ENCODE data around the gene THSD4.

Gene THSD4

DNA sequence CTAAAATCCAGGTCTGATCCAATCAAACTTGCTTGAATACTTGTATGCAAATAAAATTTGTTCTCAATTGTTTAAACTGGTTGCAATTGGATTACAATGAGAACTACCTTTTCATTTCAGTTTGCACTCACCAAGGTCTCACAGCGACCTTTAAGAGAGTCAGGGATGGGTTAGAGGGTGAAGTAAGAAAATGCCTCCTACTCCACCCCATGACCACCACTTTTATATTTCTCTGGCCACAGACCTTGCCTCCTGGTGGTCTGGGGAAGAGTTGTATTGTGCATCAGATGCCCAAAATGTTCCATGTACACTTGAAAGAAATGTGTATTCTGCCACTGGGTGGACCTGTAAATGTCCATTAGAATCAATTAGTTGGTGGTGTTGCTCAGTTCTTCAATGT, 16.4 kb upstream of the THSD4 start:
- DNase-seq (ENCODE audit: low spot score) = no peak

DNA sequence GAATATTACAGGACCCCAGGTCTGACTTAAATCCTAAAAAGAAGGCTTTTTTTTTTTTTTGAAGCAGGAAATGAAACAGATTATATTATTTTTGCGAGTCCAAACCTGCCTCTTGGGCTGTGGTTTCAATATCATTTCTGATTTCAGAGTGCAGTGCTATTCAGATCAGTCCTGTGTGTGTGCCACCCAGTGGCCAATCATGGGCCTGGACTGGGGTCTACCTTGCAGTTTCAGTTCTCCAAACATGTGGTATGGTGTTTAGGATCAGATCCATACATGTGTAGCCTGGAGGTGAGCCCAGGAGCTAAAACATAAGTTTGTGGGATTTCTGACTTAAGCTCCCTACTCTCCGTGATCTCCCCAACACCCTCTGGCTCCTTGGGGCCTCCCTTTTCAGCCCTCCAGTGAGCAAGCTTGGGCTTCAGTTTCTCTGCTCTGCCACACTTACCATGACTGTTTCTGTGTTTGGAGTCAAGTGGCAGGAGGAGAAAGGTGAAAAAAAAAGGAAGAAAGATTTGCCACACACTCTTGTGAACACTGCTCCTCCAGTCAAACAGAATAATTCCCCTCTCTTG, 12.1 kb upstream of the THSD4 start:
- DNase-seq (ENCODE audit: low spot score) = peak; percentile 38

GRCh38 chr15:71104636-71105035, 10.6 kb upstream of the THSD4 start:
- DNase-seq (ENCODE audit: low spot score) = no peak

DNA sequence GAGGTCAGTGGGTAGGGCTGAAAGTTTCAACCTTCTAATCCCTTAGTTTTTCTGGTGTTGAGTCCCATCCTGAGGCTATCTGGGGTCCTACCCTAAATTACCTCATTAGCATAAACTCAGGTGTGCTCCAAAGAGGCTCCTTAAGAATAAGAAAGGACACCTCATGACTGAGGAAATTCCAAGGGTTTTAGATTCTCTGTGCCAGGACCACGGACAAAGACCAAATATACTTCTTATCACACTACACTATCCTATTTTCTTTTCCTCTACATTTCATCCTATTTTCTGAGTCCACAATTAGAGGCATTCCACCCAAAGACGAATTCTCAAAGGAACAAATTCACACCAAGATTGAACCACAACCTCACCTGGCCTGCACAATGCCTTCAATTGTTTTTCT, 9.8 kb upstream of the THSD4 start:
- DNase-seq (ENCODE audit: low spot score) = no peak

DNA sequence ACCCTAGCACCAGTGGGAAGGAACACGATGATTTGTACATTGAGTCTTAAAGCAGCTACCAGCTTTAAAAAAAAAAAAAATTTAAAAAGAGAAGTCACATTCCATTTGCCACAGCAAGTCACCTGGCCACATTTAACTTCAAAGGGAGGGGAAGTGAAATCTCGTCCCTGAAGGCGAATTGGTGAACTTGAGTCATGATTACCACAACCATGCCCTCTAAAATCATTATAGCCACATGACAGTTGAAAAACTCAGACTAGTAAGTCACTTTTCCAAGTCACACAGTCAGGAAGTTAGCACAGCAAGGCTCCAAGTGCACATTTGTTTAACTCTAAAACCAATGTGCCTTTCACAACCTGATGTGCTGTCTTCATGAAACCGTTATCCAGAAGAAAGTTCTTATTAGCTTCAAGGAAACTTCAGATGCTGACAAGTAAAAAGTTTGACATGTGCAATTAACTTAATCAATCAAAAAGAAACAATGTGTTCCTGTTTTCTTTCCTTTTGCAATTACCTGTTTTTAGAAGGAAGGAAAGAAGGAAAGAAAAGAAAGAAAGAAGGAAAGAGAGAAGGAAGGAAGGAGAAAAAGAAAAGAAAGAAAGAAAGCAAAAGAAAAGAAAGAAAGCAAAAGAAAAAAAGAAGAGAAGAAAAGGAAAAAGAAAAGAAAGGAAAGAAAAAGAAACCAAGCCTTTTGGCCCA, 8.3 kb upstream of the THSD4 start:
- DNase-seq (ENCODE audit: low spot score) = no peak

DNA sequence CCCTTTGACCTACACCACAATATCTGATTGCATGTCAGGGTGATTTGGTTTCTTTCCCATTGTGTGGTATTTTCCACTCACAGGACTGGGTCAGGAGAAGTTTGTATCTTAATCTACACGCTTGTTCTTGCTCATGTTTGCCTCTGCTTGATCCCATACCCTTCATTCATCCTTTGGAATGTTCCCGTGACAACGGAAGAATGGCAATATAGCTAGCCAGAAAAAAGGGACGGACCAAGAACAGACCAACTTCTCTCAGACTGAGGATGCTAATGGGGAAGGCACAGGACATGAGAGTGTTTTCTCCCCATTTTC, 7.8 kb upstream of the THSD4 start:
- DNase-seq (ENCODE audit: low spot score) = peak; percentile 12

DNA sequence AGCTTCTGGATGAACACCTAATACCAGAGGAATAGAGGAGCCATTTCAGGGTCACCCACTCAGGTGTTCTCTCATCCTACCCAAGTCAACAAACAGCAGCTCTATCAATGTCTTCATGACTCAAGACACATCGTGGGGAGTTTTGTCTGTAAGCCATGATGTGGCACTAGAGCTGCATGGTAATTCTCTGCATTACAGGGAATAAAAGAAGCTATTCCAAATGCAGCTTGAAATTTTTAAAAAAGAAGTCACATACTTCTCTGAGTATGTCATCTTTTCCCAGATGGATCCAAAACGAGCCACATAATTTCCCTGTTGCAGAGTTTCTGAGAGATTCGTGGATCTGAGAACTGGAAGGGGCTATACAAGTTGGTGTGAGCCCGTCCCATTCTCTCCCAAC, 6.1 kb upstream of the THSD4 start:
- peak; percentile 17 for DNase-seq (ENCODE audit: low spot score)

GRCh38 chr15:71109905-71110304, 5.4 kb upstream of the THSD4 start:
- DNase-seq (ENCODE audit: low spot score) = peak; percentile 14

DNA sequence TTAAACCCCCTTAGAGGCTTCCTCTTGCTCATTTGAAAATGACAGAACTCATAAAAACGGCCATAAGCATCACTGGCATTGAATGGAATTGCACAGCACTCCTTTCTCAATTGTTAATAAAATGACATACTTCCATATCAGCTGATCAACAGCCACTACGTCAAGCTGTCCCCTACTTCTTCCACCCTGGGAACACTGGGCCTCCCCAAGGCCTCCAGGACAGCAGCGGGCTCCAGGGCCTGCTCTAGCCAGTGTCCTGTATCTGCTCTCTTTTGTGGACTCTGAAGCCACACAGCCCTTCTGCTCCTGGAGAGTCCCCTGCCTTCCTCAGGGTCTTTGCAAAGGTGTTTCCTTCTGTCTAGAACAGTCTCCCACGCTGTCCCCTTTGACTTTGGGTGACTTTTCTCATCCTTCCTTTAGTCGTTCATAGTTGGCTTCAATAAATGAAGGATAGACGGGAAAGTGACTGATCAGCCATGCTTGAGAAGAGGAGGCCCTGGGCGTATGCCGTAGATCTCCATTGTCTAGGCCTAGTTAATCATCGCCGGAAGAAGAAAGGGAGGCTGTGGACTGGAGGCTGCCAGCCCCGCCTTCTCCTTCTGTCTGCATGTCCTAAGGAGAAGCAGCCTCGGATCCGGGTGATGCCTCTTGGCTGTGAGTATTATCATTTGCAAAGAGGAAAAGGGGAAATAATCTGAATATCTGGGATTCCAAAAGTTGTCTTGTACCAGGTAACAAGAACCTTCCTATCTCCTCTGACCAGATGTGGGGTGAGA, 4.7 kb upstream of the THSD4 start:
- peak; percentile 22 for DNase-seq (ENCODE audit: low spot score)

DNA sequence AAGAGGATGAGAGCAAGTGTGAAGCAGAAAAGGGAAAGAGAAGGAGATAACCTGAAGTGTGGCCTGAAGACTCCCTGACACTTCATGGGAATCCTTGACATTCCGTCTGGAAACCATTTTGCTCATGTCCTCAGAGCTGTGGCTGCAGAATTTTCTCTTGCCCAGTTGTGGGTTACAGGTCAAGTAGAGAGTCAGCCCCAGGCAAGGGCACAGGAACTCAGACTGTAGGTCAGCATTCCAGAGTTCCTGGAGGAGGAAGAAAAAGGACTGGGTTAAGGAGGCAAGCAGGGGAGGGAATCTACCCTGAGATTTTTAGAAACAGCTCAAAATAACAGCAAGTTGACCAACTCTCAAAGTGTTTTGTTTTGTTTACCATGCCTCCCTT, 4.1 kb upstream of the THSD4 start:
- DNase-seq (ENCODE audit: low spot score) = peak; percentile 20

- no peak for DNase-seq (ENCODE audit: low spot score)
Measured at GRCh38 chr15:71111950-71112349, 3.3 kb upstream of the THSD4 start.

- DNase-seq (ENCODE audit: low spot score) = no peak
Measured at GRCh38 chr15:71112429-71112828, 2.8 kb upstream of the THSD4 start.

DNA sequence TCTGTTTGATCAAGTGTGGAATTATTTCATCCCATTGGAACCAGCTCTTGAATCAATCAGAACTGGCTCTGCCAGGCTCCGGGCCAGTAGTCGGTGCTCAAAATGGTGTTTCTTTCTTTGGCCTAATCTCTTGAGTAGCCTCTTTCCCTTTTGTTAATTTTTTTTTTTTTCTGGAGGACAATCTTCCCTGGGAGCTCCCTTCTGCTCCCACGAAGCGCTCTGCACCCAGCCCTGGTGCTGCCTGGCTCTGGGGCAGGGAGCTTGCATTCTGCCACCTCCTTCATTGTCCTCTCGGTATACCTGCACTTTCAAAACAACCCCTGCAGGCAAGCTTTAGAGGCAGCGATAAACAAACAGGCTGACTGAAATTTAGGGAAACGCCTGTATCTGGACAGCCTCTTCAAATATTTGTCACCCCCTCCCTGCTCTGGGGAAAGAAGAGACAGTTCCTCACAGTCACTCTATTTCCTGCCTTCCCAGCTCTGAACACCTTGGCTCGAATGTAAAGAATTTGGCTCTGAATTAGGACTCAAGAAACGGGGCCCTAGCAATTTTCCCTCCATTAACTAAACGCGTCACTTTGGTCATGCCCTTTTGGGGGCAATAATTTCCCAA, 1.1 kb upstream of the THSD4 start:
- DNase-seq (ENCODE audit: low spot score) = no peak

DNA sequence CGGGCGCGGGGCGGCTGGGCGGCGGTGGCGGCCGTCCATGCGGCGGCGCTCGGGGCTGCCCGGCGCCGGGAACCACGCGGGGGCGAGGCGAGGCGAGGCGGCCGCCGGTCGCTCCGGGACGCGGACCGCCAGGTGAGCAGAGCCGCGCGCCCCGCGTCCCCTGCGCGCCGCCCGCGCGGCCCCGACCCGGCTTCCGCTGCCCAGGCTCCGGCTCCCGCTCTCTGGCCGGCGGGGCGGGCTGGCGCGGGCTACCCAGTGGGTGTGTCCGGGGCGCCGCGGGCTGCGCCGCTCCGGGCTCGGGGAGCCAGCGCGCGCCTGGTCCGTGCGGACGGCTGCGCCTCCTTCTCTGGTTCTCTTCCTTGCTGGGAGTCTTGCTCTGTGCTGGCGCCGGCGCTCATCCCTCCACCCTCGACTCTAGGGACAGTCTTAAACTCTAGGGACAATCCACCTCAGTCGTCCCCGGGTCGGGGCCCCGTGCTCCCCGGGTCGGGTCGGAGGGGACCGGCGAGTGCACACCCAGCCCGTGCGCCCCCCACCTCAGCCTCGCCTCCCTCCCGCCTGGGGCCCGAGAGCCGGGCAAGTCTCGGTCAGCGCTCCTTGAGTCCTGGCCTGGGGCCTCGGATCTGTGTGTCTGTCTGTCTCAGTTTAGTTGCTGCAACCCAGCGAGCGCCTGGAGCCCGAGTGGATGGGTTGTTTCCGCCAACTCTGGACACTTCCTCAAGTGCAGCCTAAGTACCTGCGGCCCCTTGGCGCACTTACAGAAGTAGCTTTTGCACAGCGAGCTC, 488 bp downstream of the THSD4 start:
- peak; percentile 72 for DNase-seq (ENCODE audit: low spot score)

GRCh38 chr15:71116366-71116765, 1.1 kb downstream of the THSD4 start:
- DNase-seq (ENCODE audit: low spot score) = no peak

GRCh38 chr15:71116942-71117341, 1.7 kb downstream of the THSD4 start:
- no peak for DNase-seq (ENCODE audit: low spot score)

GRCh38 chr15:71117714-71118305, 2.5 kb downstream of the THSD4 start:
- no peak for DNase-seq (ENCODE audit: low spot score)

DNA sequence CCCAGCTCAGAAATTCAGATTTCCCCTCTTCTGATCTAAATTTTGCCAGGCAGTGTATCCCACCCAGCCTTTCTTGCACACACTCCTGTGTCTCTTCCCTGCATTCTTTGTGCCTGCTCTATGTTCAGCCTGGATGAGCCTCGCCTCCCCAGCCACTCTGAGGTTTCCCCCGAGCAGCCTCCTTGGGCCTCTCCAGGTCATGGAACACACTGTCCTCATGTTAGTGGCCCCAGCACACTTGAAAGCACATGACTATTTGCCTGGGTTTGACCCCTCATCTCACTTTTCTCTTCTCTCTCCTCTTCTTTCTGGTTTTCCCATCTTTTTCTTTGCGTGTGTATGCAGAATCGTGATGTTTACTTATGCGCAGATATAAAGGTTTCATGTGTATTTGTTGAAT, 3.1 kb downstream of the THSD4 start:
- DNase-seq (ENCODE audit: low spot score) = peak; percentile 11

GRCh38 chr15:71118881-71119632, 3.8 kb downstream of the THSD4 start:
- DNase-seq (ENCODE audit: low spot score) = no peak

GRCh38 chr15:71120428-71120944, 5.2 kb downstream of the THSD4 start:
- DNase-seq (ENCODE audit: low spot score) = no peak

- no peak for DNase-seq (ENCODE audit: low spot score)
Measured at GRCh38 chr15:71121442-71121841, 6.2 kb downstream of the THSD4 start.

Data from left forelimb (tissue), 1 donor.